ENCODE data around the gene SOCS4. TPM values are rescaled to one million over a fixed set of nuclear protein-coding genes. Genes with fewer than 3 reads are reported as not detected.
A peak's percentile ranks its signal among the peaks of the same experiment; 100 is the strongest.
"Not testable (repeated sequence)": the region's sequence is repeated elsewhere in the genome, so short reads cannot be mapped to it uniquely, and the experiment has no call there.

Gene SOCS4
- 14.3 TPM for polyA plus RNA-seq (2013, experiment 1 of 2; ENCODE audit: insufficient read length)
- 12.5 TPM for polyA plus RNA-seq (2013, experiment 2 of 2; ENCODE audit: insufficient read length)

GRCh38 chr14:55026793-55027561 lies at the start of gene SOCS4, which contains the start of gene WDHD1:
Gene SOCS4 (plus strand): TSS chr14:55027236. CDS start chr14:55043042, 15,806 bp downstream.
Gene WDHD1 (minus strand): TSS chr14:55027099. CDS start chr14:55026787, 312 bp downstream.
- peak; percentile 91 for DNase-seq

GRCh38 chr14:54979039-54979438 lies 48.0 kb upstream of the SOCS4 start:
- DNase-seq, result no peak

- no peak for DNase-seq
Measured at GRCh38 chr14:54981698-54982097, 45.3 kb upstream of the SOCS4 start.

- DNase-seq, result no peak
Measured at GRCh38 chr14:54985156-54985555, 41.9 kb upstream of the SOCS4 start.

GRCh38 chr14:55000381-55000780 lies 26.7 kb upstream of the SOCS4 start:
- DNase-seq, result peak; percentile 15

GRCh38 chr14:55005071-55005470 lies 22.0 kb upstream of the SOCS4 start:
- DNase-seq, result peak; percentile 2

- DNase-seq, result no peak
Measured at GRCh38 chr14:55015006-55015405, 12.0 kb upstream of the SOCS4 start.

- peak; percentile 22 for DNase-seq
Measured at GRCh38 chr14:55019968-55020554, 7.0 kb upstream of the SOCS4 start.

- not testable (repeated sequence) for DNase-seq
Measured at GRCh38 chr14:55024365-55024764, 2.7 kb upstream of the SOCS4 start.

GRCh38 chr14:55025948-55026347 lies 1.1 kb upstream of the SOCS4 start:
- DNase-seq, result no peak

- no peak for DNase-seq
Measured at GRCh38 chr14:55026441-55026792, 619 bp upstream of the SOCS4 start.

- no peak for DNase-seq
Measured at GRCh38 chr14:55028066-55028465, 1.0 kb downstream of the SOCS4 start.

- no peak for DNase-seq
Measured at GRCh38 chr14:55028476-55028875, 1.4 kb downstream of the SOCS4 start.

- no peak for DNase-seq
Measured at GRCh38 chr14:55031190-55031589, 4.2 kb downstream of the SOCS4 start.

- DNase-seq, result not testable (repeated sequence)
Measured at GRCh38 chr14:55037995-55038394, 11.0 kb downstream of the SOCS4 start.

GRCh38 chr14:55038708-55039107 lies 11.7 kb downstream of the SOCS4 start:
- no peak for DNase-seq

GRCh38 chr14:55043528-55043927 lies 16.5 kb downstream of the SOCS4 start:
- no peak for DNase-seq

- DNase-seq, result no peak
Measured at GRCh38 chr14:55045087-55045486, 18.1 kb downstream of the SOCS4 start.

- no peak for DNase-seq
Measured at GRCh38 chr14:55047301-55048053, 20.4 kb downstream of the SOCS4 start.

GRCh38 chr14:55048900-55049436 lies 21.9 kb downstream of the SOCS4 start:
- no peak for DNase-seq

- no peak for DNase-seq
Measured at GRCh38 chr14:55051165-55051422, 24.1 kb downstream of the SOCS4 start.

- peak; percentile 93 for DNase-seq
Measured at GRCh38 chr14:55051423-55052268, 24.6 kb downstream of the SOCS4 start, which contains the start of gene MAPK1IP1L. Gene MAPK1IP1L (plus strand): TSS chr14:55051647. CDS start chr14:55061684, 10,037 bp downstream.

Data from fibroblast of skin of abdomen (primary cell).